Large intestine (tissue), 3 donors: ENCODE results near the gene MAST4. TPM values are rescaled to one million over a fixed set of nuclear protein-coding genes. Genes with fewer than 3 reads are reported as not detected.
A peak's percentile ranks its signal among the peaks of the same experiment; 100 is the strongest.

Experiments
- DNase-seq, 2 donors: peaks; one replicate each; pipeline versions ENCODE4 v3.0.0 to v3.0.0-alpha.2; 2013
- H3K27ac ChIP-seq: one replicate; pipeline ENCODE4 v1.5.1; 2013; ENCODE audit warnings: low read length
- H3K27me3 ChIP-seq: 2 replicates; pipeline ENCODE4 v1.6.1; 2013; ENCODE audit warnings: low read length; ENCODE audit not compliant: control insufficient read depth, insufficient read depth
- H3K36me3 ChIP-seq: 2 replicates; pipeline ENCODE4 v1.6.1; 2013; ENCODE audit warnings: low read length; ENCODE audit not compliant: control insufficient read depth, insufficient read depth
- H3K4me1 ChIP-seq: one replicate; pipeline ENCODE4 v1.6.1; 2013; ENCODE audit warnings: low read length; ENCODE audit not compliant: control insufficient read depth, insufficient read depth
- H3K4me3 ChIP-seq: one replicate; pipeline ENCODE4 v1.5.1; 2013; ENCODE audit warnings: low read length
- H3K9me3 ChIP-seq: one replicate; pipeline ENCODE4 v1.6.1; 2013; ENCODE audit warnings: mild to moderate bottlenecking, low read depth, low read length, moderate library complexity; ENCODE audit not compliant: control insufficient read depth
- WGBS: methylation state at CpG from one replicate; pipeline ENCODE4 v1.1.5; 2013; ENCODE audit warnings: low lambda C conversion rate; ENCODE audit not compliant: insufficient coverage; 5-methylcytosine and 5-hydroxymethylcytosine counted together
- polyA plus RNA-seq: library from polyadenylated mRNA; unstranded; fragments of 120-200 nt; gene quantifications from one replicate; pipeline ENCODE4 v1.2.1, GENCODE V29; 2013

MAST4 gene
- polyA plus RNA-seq, 1 donor = 14.8 TPM

- no CpG with 5 or more reads among the region's 7 CpGs for WGBS
- H3K9me3 ChIP-seq = peaks cover 4% of the 10 kb centered on the region
- DNase-seq = no peak
- no peak overlapping the region for H3K27ac ChIP-seq
- H3K4me1 ChIP-seq = no peaks in the 10 kb centered on the region
- no peaks in the 10 kb centered on the region for H3K36me3 ChIP-seq
- no peaks in the 10 kb centered on the region for H3K27me3 ChIP-seq
- no peak overlapping the region for H3K4me3 ChIP-seq
Measured at GRCh38 chr5:67188274-67189078, 592.3 kb downstream of the MAST4 start.

- WGBS = 90% methylated on average over 2 of the region's 3 CpGs
- Histone ChIP-seq H3K4me1 (no peaks in the 10 kb centered on the region), H3K27me3 (no peaks in the 10 kb centered on the region), H3K36me3 (no peaks in the 10 kb centered on the region), H3K4me3 (no peak overlapping the region), H3K9me3 (peaks cover 4% of the 10 kb centered on the region), H3K27ac (no peak overlapping the region)
- DNase-seq = no peak
Measured at GRCh38 chr5:67189079-67189354, 592.8 kb downstream of the MAST4 start.

GRCh38 chr5:67189931-67190330 lies 593.7 kb downstream of the MAST4 start:
- Histone ChIP-seq H3K27me3 (no peaks in the 10 kb centered on the region), H3K9me3 (peaks cover 4% of the 10 kb centered on the region), H3K36me3 (no peaks in the 10 kb centered on the region), H3K4me3 (no peak overlapping the region), H3K27ac (no peak overlapping the region), H3K4me1 (no peaks in the 10 kb centered on the region)
- no CpG with 5 or more reads among the region's 1 CpG for WGBS
- DNase-seq = no peak

DNA sequence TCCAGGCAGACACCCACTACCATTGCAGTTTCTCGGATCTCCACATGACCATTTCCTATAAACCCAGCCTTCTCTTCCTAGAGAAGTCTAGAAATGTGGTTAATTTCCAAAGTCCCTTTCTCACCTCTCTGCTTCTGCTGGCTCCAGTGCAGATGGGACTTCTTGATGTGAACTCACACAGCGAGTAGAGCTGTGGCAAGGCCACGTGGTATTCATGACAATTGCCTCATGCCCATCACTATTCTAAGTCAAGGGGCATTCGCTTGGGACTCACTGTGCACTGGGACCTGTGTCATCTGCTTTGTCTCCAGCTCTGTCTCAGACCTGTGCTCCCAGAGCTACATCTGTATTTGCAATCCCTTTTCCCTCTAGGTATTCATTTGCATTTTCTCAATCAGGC lies 594.2 kb downstream of the MAST4 start:
- peaks cover 4% of the 10 kb centered on the region for H3K9me3 ChIP-seq
- no peaks in the 10 kb centered on the region for H3K27me3 ChIP-seq

GRCh38 chr5:67190861-67191260 lies 594.7 kb downstream of the MAST4 start:
- H3K4me3 ChIP-seq = no peak overlapping the region
- no peaks in the 10 kb centered on the region for H3K36me3 ChIP-seq
- H3K27me3 ChIP-seq = no peaks in the 10 kb centered on the region
- 73% methylated on average over 3 of the region's 5 CpGs for WGBS
- H3K4me1 ChIP-seq = no peaks in the 10 kb centered on the region
- peaks cover 4% of the 10 kb centered on the region for H3K9me3 ChIP-seq
- DNase-seq = no peak
- no peak overlapping the region for H3K27ac ChIP-seq

More for the DNA sequence above, 594.2 kb downstream of the MAST4 start:
- Histone ChIP-seq H3K27ac (no peak overlapping the region), H3K4me1 (no peaks in the 10 kb centered on the region), H3K36me3 (no peaks in the 10 kb centered on the region), H3K4me3 (no peak overlapping the region)
- DNase-seq = no peak
- 80% methylated on average over 1 of the region's 4 CpGs for WGBS

DNA sequence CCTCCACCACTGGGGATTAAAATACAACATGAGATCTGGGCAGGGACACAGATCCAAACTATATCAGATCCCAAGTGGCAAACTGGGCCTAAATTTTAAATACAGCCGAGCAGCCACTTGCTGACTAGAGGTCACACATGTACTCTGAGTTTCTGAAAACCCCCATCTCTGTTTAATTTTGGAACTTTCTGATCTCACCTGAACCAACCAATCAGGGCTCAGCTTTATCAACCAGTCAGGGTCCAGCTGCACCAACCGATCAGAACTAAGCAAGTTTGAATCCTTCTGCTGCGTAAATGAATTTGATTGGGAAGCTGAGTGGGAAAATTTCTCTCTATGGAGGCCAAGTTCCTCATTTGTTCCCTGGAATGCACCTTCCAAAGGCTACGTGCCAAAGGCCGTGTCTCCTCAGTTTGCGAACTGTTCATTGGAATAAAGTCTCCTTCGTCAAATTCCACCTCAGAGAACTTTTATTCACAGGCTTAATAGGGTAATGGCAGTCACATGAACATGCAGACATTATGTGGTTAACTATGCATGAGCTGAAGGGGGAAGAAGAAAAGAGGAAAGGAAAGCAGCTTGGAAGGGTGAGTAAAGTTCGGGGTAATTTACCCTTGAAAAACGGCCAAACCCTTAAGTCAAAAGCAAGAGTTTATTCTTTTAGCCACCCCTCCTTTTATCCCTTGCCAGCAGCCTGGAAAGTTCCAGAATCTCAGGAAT lies 596.7 kb downstream of the MAST4 start:
- Histone ChIP-seq H3K4me3 (no peak overlapping the region), H3K36me3 (no peaks in the 10 kb centered on the region), H3K9me3 (peaks cover 4% of the 10 kb centered on the region), H3K4me1 (no peaks in the 10 kb centered on the region), H3K27me3 (no peaks in the 10 kb centered on the region), H3K27ac (peak overlapping the region; percentile 14)
- DNase-seq = no peak
- 67% methylated on average over 1 of the region's 9 CpGs for WGBS

DNA sequence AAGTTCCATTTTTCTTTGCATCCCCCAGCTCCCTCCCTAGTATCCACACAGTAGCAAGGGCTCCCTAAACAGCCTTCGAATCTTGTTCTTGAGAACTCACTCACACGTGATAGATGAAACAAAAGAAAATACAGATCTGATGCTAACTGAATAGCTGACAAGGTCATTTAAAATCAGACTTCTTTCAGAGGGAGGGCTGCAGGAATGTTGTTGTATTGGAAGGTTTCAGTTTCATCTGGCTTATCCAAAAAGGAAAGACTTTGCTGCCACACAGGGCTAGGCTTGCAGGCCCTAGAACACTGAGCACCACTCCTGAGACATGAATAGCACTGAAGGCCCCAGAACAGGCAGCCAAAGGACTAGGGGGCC lies 597.2 kb downstream of the MAST4 start:
- H3K27me3 ChIP-seq = no peaks in the 10 kb centered on the region
- no CpG with 5 or more reads among the region's 2 CpGs for WGBS
- H3K4me1 ChIP-seq = no peaks in the 10 kb centered on the region
- DNase-seq = no peak
- H3K27ac ChIP-seq = no peak overlapping the region
- no peaks in the 10 kb centered on the region for H3K36me3 ChIP-seq
- no peak overlapping the region for H3K4me3 ChIP-seq
- H3K9me3 ChIP-seq = peaks cover 4% of the 10 kb centered on the region

DNA sequence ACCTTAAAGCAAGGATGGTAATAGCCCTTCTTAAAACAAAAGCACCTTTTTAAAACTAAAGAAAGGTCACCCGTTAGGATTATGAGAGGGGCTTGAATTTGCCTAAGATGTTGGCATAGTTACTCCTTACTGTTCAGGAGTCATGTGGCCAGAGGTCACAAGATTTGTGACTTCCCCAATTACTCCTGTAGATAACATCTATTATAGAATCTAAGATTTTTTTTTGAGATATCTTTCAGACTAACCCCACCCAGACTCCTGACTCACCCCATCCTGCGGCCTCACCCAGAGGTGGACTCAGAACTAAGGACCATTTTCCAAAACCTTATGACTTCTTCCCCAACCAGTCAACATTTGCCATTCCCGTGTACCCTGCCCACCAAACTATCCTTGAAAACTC lies 598.0 kb downstream of the MAST4 start:
- no peak overlapping the region for H3K27ac ChIP-seq
- 100% methylated on average over 1 of the region's 3 CpGs for WGBS

GRCh38 chr5:67195406-67196275 lies 599.4 kb downstream of the MAST4 start:
- H3K4me3 ChIP-seq = no peak overlapping the region
- H3K4me1 ChIP-seq = no peaks in the 10 kb centered on the region
- no peaks in the 10 kb centered on the region for H3K27me3 ChIP-seq
- WGBS = 100% methylated on average over 1 of the region's 7 CpGs
- no peaks in the 10 kb centered on the region for H3K36me3 ChIP-seq
- H3K27ac ChIP-seq = no peak overlapping the region
- no peak for DNase-seq
- H3K9me3 ChIP-seq = peaks cover 4% of the 10 kb centered on the region

More for the DNA sequence above, 598.0 kb downstream of the MAST4 start:
- no peaks in the 10 kb centered on the region for H3K36me3 ChIP-seq
- H3K27me3 ChIP-seq = no peaks in the 10 kb centered on the region
- H3K4me1 ChIP-seq = no peaks in the 10 kb centered on the region
- no peak overlapping the region for H3K4me3 ChIP-seq
- no peak for DNase-seq
- H3K9me3 ChIP-seq = peaks cover 4% of the 10 kb centered on the region

DNA sequence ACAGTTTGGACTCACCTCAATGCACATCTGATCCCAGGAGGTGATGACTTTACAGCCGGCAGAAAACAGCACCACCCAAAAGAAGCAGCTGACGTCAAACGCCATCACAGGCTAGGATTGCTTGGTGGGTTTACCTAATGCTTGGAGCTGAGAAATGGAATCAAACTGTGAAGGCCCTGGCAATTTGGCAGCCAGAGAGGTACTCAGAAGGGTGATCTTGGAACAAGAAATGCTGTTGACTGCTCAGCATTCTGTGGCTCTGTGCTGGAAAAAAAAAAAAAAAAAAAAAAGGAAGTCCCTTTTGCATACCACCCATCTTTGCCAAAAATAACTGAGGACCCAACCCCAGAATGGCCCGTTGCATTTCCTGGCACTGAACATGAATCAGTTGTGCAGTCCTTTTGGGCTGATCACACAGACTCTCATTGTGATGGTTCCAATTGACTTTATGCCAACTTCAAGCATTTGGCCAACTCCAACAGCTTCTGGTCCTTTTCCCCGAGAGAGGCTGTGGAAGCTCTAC lies 600.4 kb downstream of the MAST4 start, which contains the start of gene CD180:
TSS of gene CD180 (minus strand) at position 263 of the 523 bp plus-strand sequence. CDS start at position 105, 158 bp downstream.
- no peaks in the 10 kb centered on the region for H3K4me1 ChIP-seq
- WGBS = no CpG with 5 or more reads among the region's 5 CpGs
- no peak within 1 kb of the TSS for H3K4me3 ChIP-seq
- no peaks in the 10 kb centered on the region for H3K27me3 ChIP-seq
- H3K9me3 ChIP-seq = peaks cover 6% of the 10 kb centered on the region
- H3K27ac ChIP-seq = no peak within 1 kb of the TSS
- no peak for DNase-seq
- H3K36me3 ChIP-seq = no peaks in the 10 kb centered on the region
